ENCODE measurements around the gene PGM2.
"Not testable (repeated sequence)": the region's sequence is repeated elsewhere in the genome, so short reads cannot be mapped to it uniquely, and the experiment has no call there.

Gene PGM2

GRCh38 chr4:37818752-37819151, 7.7 kb upstream of the PGM2 start:
- DNase-seq (ENCODE audit: low spot score) = no peak

GRCh38 chr4:37820458-37820857, 6.0 kb upstream of the PGM2 start:
- not testable (repeated sequence) for DNase-seq (ENCODE audit: low spot score)

DNA sequence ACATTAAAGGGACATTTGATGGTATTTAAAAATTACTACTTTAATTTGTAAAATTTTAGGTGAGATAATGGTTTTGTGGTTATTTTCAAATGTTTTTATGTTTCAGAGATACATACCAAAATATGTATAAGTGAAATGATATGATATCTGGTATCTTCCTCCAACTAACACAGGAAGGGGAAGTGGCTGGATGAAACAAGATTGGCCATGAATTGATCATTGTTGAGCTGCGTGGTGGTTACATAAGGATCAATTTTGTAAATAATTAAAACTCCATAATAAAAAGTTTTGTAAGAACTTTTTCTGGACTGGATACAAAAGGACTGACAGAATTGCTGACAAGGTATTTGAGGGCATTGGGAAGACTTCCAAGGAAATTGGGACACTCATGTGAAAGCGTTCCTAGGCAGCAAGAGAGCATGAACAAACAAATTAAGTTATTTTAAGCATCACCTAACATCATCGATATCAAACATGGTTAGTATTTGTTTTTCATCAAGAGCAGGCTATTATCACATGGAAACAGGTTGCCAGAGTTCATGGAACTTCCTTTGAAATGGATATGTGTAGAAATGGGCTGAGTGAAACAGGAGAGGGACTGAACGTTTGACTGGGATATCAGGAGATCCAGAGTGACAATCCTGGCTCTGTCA, 4.4 kb upstream of the PGM2 start:
- DNase-seq (ENCODE audit: low spot score) = no peak

DNA sequence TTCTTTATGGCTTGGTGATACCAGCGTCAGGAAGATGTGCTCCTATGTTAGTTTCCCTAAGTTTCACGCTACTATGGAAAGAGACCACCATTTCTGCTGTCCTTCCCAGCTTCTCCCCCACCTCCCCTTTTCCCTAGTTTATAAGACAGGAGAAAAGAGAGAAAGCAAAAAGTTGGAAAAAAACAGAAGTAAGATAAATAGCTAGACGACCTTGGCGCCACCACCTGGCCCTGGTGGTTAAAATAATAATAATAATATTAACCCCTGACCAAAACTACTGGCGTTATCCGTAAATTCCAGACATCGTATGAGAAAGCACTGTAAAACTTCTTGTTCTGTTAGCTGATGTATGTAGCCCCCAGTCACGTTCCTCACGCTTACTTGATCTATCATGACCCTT, 985 bp upstream of the PGM2 start:
- not testable (repeated sequence) for DNase-seq (ENCODE audit: low spot score)

DNA sequence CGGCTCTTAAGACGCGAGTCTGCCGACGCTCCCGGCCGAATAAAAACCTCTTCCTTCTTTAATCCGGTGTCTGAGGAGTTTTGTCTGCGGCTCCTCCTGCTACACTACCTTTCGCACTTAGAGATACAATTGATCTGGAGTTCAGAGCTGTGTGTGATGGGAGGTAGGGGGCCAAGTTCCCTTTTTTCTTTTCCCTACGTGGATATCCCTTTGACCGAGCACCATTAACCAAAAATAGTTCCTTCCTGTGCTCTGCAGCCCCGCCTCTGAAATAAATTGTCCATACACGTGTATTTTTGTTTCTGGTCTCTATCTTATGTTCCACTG, 555 bp upstream of the PGM2 start:
- no peak for DNase-seq (ENCODE audit: low spot score)

DNA sequence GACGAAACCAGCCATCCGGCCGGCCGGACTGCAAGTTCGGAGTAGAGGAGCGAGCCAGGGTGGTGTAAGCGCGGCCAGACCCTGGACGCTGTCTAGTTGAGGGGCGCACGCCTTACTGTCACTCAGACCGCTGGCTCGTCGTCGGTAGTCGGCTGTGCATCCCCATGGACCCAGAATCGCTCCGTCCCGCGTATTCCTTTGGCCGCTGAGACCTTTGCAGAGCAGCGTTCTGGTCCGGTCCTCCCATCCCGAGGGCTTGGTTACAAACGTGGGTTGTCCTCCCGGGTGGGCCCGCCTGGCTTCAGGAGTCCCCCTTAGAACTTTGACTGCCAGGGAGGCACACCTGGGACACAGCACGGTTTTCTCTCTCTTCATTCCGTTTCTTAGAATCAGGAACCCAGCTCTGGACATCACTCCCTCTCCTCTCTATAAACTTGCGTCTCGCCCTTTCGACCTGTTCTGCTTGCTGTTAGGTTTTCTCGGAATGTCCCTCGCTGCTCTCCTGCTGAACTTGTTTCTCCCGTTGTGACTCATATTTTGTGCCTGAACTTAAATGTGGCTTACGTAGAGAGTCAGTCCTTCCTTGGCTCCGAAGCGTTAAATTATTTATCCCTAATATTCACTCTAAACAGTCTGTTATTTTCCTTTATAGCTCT, 672 bp downstream of the PGM2 start:
- no peak for DNase-seq (ENCODE audit: low spot score)

DNA sequence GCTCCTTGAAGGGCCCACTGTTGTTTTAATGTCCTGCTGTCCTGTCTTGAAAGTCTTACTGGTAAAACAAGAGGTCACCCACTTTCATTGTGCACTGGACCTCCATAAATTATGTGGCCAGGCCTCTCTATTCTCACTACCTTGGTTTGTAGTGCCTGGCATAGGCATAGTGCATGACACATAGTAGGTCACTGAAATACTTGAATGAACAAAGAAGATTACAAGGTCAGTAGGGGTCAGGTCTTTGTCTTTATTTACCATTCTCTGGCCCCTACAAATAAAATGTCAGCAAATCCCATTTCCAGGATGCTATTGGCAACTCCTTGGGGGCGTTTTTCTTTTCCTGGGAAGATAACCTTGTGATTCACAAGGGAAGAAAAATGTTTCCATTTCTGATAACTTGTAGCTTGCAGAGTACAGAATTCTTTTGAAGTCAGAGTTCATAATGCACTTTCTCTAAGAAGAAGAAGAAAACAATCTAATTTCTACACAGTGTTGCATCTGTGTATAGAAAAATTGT, 1.4 kb downstream of the PGM2 start:
- DNase-seq (ENCODE audit: low spot score) = no peak

DNA sequence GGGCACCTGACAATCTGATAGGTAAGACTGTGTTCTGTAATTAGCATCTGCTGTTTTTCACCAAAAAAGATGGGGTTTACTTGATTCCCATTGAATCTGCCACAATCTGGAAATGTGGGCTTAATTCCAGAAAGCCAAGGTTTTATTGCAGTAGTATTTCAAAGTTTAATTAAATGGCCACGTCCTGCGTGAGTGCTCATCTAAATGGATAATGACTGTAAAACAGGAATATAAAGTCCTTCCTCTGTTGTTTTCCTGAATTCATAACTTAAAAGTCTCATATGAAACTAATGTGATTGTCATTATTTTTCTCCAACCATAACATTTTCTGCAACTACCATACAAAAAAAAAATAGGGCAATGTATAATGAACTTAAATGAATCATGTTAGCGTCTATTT, 2.4 kb downstream of the PGM2 start:
- no peak for DNase-seq (ENCODE audit: low spot score)

DNA sequence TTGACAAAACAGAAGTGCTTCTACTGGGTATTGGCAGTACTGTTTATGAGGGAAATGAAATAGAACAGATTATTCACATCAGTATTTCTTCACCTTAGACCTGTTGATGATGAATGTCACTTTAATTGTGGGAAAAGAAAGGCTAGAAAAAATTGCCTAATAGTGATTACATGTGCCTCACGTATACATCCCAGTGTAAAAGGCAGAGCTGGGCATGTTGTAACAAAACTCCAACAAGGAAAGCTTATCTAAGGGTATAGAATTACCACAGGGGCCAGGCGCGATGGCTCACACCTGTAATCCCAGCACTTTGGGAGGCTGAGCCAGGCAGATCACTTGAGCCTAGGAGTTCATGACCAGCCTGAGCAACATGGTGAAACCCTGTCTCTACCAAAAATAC, 4.2 kb downstream of the PGM2 start:
- DNase-seq (ENCODE audit: low spot score) = no peak

- DNase-seq (ENCODE audit: low spot score) = no peak
Measured at GRCh38 chr4:37835031-37835430, 8.5 kb downstream of the PGM2 start.

DNA sequence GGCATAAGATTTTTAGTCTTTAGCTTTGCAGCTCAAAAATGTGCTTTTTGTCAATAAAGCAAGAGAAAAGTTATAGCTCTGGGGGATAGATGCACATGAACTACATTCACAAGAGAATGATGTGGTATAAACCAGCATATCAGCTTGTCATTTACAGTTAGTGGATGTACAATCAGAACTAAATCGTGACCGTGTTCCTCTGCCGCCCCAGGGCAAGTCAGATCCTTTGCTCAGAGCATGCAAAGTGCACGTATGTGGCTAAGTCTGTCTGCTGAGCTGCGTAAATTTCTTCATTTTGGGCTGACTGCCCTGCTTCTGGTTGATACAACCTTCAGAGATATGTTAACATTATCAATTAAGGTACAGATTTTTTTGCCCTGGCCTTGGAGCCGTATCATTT, 9.3 kb downstream of the PGM2 start:
- DNase-seq (ENCODE audit: low spot score) = no peak

DNA sequence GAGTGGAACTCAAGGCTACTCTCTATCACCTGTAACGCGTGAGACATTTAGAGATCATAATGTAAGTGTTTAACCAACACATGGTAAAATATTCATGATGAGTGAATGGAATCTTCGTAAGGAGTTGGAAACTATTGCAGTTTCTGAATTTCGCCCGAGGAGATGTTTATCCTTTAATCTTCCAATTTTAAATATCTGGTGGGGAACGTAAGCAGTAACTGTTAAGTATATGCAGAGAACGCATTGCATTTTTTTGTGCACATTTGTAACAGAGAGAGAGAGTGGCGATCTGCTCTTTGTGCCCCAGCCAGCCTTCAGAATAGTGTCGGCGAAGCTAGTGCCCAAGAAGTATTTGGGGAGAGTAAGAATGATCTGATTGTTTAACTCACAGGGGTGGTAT, 9.8 kb downstream of the PGM2 start:
- DNase-seq (ENCODE audit: low spot score) = no peak

- DNase-seq (ENCODE audit: low spot score) = no peak
Measured at GRCh38 chr4:37836838-37837440, 10.5 kb downstream of the PGM2 start.

GRCh38 chr4:37837446-37837845, 11.0 kb downstream of the PGM2 start:
- no peak for DNase-seq (ENCODE audit: low spot score)

DNA sequence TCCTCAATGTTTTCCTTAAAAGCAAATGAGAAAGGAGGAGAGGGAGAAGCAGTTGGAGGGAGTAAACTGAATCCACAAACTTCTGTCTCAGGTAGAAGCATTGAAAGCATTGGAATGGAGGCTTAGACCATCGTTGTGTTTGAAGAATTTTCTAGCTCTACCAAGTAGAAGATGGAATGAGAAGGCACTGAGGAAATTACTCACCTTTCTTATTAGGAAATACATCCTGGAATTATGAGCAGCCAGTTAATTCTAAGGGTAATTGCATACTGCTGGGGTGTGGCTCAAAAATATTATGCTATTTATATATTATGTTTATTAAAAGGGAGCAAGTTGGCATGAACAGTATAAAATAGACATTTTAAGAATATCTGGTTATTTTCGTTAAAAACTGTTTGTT, 12.9 kb downstream of the PGM2 start:
- no peak for DNase-seq (ENCODE audit: low spot score)

- no peak for DNase-seq (ENCODE audit: low spot score)
Measured at GRCh38 chr4:37844204-37844603, 17.7 kb downstream of the PGM2 start.

DNA sequence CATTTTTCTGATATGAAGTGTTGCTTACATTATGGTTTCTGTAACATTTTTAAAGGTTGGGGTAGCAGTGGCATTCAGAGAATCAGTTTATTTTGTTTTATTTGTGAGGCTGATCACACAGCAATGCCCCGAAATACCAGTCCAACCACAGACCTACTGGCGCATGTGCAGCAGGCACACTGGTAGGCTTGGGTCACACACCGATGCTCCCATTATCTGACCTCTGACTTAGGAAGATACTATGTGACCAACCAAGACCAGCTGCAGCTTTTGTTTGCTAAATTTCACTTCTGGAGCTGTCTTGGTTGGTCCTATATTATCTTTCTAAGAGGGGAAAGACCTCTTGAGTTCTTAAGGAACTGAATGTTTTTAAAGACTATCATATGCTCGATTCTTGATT, 18.7 kb downstream of the PGM2 start:
- no peak for DNase-seq (ENCODE audit: low spot score)

DNA sequence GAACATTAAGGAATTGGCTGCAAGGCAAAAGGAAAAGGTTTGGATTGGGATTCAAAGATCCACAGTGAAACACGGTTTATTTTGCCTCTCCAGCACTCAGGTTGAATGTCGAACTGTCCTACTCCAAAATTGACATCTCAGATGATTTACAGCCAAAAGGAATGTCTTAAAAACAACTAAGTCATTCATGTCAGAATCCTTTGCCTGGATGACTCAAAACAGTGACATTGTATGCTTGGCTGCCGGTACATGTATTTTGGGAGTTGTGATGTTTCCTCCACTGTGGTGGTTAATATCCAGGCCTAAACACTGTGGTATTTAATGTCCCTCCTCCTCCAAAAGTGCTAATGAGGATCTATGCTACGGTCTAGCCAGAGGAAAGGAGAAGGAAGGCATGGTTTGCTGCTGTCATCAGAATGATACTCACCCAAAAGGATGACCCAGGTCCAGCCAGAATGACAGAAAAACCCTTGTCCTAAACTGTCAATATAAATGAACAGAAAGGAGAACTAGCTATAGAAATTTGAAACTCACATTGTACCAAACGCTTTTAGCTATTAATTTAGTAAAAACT, 20.9 kb downstream of the PGM2 start:
- DNase-seq (ENCODE audit: low spot score) = no peak

GRCh38 chr4:37852376-37852775, 25.9 kb downstream of the PGM2 start:
- DNase-seq (ENCODE audit: low spot score) = no peak

- DNase-seq (ENCODE audit: low spot score) = no peak
Measured at GRCh38 chr4:37858112-37858511, 31.6 kb downstream of the PGM2 start.

- DNase-seq (ENCODE audit: low spot score) = no peak
Measured at GRCh38 chr4:37858872-37859271, 32.4 kb downstream of the PGM2 start.

DNA sequence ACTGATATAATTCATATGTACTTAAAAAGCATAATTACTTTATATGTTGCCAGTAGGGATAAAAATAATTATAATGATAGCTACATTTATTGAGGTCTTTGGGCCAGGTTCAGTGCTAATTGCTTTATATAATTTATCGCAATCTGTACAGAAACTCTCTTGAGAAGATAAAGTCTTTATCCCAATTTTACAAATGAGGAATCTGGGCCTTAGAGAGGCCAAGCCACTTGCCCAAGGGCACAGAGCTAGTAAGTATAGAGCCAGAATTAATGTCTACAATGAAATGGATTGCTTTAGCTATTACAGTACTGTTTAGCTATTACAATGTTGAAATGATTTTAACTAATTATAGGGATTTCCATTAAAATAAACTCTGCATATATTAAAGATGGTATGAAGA, 33.8 kb downstream of the PGM2 start:
- no peak for DNase-seq (ENCODE audit: low spot score)

GRCh38 chr4:37862961-37863360, 36.5 kb downstream of the PGM2 start:
- DNase-seq (ENCODE audit: low spot score) = no peak

All from hematopoietic multipotent progenitor cell treated with erythropoietin and hydrocortisone succinate and interleukin-3 and kit ligand, for 17 days (in vitro differentiated cells).